Cardiac fibroblast (primary cell): ENCODE data around the gene CYP2U1.
"Not testable (repeated sequence)": the region's sequence is repeated elsewhere in the genome, so short reads cannot be mapped to it uniquely, and the experiment has no call there.

Experiments used
- DNase-seq, 2 donors: peaks; one replicate each; pipeline versions ENCODE4 v3.0.0 to v3.0.0-alpha.2; 2010; ENCODE audit warnings: low read depth in 2 of 2
- H3K4me3 ChIP-seq, 2 donors: replicated peaks in 1 of 2; 1 replicate in 1 of 2; 2 replicates in 1 of 2; pipeline ENCODE4 v1.5.1; 2011; ENCODE audit warnings: low read depth in 2 of 2, low read length in 2 of 2, mild to moderate bottlenecking in 2 of 2, moderate library complexity in 1 of 2
- TF ChIP-seq, protein P1 (sequence below): IDR thresholded peaks from one replicate; pipeline ENCODE4 v1.5.1; 2011; ENCODE audit warnings: low read depth, mild to moderate bottlenecking, low read length, inconsistent platforms

Gene CYP2U1

DNA sequence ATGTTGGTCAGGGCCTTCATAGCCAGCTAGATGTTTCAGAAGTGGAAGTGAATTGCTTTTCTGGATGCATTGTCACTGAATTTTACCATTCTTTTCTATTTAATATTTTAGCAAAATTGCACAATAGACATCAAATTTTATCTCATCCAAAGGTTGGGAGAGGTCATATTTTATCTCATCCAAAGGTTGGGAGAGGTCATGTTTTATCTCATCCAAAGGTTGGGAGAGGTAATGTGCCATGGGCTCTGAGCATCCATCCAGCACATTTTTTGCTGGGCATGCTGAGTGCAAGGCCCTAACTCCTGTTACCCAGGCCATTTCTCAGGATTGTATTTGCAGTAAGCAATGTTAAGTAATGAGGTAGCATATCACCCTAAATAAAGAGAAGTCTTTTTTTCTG, 14.7 kb upstream of the CYP2U1 start:
- TF ChIP-seq, protein P1, sequence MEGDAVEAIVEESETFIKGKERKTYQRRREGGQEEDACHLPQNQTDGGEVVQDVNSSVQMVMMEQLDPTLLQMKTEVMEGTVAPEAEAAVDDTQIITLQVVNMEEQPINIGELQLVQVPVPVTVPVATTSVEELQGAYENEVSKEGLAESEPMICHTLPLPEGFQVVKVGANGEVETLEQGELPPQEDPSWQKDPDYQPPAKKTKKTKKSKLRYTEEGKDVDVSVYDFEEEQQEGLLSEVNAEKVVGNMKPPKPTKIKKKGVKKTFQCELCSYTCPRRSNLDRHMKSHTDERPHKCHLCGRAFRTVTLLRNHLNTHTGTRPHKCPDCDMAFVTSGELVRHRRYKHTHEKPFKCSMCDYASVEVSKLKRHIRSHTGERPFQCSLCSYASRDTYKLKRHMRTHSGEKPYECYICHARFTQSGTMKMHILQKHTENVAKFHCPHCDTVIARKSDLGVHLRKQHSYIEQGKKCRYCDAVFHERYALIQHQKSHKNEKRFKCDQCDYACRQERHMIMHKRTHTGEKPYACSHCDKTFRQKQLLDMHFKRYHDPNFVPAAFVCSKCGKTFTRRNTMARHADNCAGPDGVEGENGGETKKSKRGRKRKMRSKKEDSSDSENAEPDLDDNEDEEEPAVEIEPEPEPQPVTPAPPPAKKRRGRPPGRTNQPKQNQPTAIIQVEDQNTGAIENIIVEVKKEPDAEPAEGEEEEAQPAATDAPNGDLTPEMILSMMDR, result no peak
- no peak for DNase-seq
- no peak overlapping the region for H3K4me3 ChIP-seq

DNA sequence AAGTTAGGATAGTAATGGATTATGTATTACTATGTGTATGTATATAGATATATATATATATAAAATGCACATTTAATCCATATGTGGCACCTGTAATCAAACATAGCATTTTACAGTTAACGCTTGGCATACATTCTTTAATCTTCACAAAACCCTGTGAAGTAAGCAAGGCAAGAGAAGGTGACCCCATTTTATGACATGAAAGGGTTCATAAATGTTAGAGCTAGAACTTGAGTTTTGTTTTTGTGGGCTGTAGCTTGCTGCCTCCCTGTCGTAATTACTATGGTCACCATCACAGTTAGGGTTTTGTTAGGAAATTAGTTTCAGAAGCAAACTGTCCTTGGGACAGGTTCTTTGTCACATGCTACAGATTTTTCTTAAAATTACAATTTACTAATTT, 13.8 kb upstream of the CYP2U1 start:
- DNase-seq, result no peak
- no peak overlapping the region for H3K4me3 ChIP-seq
- TF ChIP-seq, protein P1, result no peak

DNA sequence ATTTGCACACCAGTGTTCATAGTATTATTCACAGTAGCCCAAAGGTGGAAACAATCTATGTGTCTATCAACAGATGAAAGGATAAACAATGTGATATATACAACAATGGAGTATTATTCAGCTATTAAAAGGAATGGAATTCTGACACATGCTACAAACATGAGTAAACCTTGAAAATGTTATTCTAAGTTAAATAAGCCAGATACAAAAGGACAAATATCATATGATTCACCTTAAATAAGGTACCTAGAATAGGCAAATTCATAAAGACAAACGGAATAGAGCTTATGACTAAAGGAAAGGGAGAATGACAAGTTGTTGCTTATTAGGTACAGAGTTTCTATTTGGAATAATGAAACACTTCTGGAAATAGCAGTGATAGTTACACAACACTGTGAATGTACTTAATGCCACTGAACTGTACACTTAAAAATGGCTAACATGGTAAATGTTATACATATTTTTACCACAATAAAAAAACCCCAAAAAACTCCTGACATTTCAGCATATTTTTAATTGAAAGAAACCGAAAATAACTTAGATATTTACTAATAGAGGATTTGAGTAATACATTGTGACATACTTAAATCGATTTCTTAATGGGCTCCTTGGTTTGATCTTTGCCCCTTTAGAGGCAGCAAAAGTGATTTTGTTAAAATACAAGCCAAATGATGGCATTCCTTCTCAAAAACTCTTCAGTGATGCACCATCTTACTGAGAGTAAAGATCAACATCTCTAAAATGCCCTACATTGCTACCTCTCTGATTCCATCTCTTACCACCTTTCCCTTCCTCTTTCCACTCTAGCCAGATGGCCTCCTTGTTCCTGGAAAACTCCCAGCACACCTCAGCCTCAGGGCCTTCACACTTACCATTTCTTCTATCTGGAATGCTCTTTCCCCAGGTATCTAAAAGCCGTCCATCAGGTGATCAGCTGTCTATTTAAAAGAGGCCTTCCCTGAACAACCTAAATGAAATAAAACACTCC, 8.6 kb upstream of the CYP2U1 start:
- H3K4me3 ChIP-seq, result no peak overlapping the region
- peak in 1 of 2 donors; percentile 43 for DNase-seq
- TF ChIP-seq, protein P1, result no peak

DNA sequence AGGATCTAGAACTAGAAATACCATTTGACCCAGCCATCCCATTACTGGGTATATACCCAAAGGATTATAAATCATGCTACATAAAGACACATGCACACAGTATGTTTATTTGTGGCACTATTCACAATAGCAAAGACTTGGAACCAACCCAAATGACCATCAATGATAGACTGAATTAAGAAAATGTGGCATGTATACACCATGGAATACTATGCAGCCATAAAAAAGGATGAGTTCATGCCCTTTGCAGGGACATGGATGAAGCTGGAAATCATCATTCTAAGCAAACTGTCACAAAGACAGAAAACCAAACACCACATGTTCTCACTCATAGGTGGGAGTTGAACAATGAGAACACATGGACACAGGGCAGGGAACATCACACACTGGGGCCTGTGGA, 5.6 kb upstream of the CYP2U1 start:
- not testable (repeated sequence) for H3K4me3 ChIP-seq, DNase-seq

DNA sequence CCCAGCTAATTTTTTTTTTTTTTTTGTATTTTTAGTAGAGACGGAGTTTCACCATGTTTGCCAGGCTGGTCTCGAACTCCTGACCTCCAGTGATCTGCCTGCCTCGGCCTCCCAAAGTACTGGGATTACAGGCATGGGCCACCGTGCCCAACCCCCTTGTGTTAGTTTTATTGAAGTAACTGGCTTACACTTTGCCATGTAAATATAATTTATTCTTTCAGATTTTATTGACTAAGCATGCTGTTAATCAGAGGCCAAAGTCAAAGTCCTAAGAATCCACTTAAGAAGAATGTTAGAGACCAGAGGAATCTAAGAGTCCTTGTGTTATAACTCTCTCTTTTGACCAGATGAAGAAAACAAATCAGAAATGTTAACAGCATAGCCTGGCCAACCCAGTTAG, 4.5 kb upstream of the CYP2U1 start:
- DNase-seq, result not testable (repeated sequence)

DNA sequence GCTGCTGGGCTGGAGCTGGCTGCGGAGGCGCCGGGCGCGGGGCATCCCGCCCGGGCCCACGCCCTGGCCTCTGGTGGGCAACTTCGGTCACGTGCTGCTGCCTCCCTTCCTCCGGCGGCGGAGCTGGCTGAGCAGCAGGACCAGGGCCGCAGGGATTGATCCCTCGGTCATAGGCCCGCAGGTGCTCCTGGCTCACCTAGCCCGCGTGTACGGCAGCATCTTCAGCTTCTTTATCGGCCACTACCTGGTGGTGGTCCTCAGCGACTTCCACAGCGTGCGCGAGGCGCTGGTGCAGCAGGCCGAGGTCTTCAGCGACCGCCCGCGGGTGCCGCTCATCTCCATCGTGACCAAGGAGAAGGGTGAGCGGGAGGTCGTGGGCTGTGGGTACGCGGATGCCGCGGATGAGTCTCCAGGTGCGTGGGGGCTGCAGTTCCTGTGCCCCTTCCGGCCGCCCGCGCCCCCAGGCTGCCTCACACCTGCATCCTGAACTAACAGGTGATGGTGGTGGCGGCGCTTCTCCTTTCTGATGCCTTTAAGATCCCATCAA, 499 bp downstream of the CYP2U1 start:
- H3K4me3 ChIP-seq, result peak overlapping the region; percentile 75 to 85
- TF ChIP-seq, protein P1, result no peak
- no peak for DNase-seq

More for the DNA sequence above, 4.5 kb upstream of the CYP2U1 start:
- not testable (repeated sequence) for H3K4me3 ChIP-seq

DNA sequence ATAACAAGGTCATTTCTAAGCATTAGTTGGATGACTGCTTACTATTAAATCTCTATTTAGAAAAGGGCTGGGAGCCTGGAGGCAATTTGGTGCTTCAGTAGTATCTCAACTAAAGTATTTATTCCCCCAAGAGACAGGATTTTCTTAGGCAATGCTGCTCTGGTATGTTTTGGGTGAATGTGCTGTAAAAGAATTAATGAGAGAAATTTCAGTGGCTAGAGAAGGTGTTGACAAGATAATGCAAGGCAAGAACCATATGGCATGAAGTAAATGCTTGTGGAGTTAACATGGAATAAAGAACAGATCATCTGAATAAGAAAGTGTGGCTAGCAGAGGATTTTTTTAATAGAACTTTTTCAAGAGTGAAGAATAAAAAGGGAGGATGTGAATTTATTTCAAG, 3.9 kb downstream of the CYP2U1 start:
- H3K4me3 ChIP-seq, result no peak overlapping the region
- TF ChIP-seq, protein P1, result no peak
- DNase-seq, result peak in 1 of 2 donors; percentile 56
